GM12865 (cell line): ENCODE measurements around the gene CFAP58.

ENCODE experiments used
- DNase-seq: peaks from one replicate; pipeline ENCODE4 v3.0.0; 2010; ENCODE audit warnings: low read depth
- H3K4me3 ChIP-seq: 2 replicates; pipeline ENCODE4 v1.5.1; 2011; ENCODE audit warnings: mild to moderate bottlenecking, low read depth, low read length, control low read depth
- TF ChIP-seq, protein P1 (sequence below): IDR thresholded peaks from 2 replicates; pipeline ENCODE4 v1.5.1; 2011; ENCODE audit warnings: low read length, control low read depth, low read depth, inconsistent platforms; ENCODE audit not compliant: insufficient read depth; ENCODE audit errors: missing control alignments

Gene CFAP58

GRCh38 chr10:104416851-104417250 lies 63.2 kb downstream of the CFAP58 start:
- H3K4me3 ChIP-seq = no peak overlapping the region
- TF ChIP-seq, protein P1, sequence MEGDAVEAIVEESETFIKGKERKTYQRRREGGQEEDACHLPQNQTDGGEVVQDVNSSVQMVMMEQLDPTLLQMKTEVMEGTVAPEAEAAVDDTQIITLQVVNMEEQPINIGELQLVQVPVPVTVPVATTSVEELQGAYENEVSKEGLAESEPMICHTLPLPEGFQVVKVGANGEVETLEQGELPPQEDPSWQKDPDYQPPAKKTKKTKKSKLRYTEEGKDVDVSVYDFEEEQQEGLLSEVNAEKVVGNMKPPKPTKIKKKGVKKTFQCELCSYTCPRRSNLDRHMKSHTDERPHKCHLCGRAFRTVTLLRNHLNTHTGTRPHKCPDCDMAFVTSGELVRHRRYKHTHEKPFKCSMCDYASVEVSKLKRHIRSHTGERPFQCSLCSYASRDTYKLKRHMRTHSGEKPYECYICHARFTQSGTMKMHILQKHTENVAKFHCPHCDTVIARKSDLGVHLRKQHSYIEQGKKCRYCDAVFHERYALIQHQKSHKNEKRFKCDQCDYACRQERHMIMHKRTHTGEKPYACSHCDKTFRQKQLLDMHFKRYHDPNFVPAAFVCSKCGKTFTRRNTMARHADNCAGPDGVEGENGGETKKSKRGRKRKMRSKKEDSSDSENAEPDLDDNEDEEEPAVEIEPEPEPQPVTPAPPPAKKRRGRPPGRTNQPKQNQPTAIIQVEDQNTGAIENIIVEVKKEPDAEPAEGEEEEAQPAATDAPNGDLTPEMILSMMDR = no peak
- DNase-seq = no peak

DNA sequence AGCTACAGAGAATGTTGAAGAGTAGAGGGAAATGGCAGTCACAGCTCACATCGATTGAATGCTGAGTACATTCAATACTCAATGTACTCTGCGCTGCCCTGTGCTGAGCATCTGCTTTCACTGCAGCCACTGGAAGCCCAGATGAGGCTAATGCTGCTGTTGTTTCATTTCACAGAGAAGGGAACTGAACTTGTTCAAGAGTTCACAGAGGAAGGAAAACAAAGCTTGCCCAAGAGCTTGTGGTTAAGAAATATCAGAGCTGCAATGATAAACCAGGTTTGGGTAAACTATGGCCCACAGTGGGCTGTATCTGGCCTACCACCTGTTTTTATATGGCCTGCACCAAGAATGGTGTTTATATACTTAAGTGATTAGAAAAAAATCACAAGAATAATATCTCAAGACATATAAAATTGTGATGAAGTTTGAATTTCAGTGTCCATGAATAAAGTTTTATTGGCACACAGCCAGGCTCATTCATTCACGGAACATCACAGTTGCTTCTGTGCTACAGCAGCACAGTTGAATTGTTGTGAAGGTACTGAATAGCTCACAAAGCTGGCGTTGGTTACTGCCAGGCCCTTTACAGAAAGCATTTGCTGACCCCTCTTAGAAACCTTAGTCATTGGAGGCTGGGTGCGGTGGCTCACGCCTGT lies 64.1 kb downstream of the CFAP58 start:
- H3K4me3 ChIP-seq = no peak overlapping the region
- DNase-seq = no peak
- TF ChIP-seq, protein P1 = no peak

DNA sequence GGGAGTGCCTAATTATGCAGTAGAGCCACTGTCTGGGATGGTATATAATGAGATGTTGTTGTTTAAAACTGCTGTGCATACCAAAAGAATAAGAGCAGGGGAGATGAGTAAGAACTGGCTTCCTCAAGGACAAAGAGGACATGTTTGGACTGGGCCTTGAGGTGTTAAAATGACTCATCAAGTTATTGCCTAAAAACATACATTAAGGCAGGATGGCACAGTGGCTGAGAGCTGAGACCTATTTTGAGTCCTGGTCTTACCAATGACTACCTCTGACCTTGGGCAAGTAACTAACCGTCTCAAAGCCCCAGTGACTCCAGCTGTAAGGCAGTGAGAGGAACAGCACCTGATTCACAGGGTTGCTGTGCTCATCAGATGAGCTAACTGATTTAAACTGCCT lies 71.1 kb downstream of the CFAP58 start:
- no peak overlapping the region for H3K4me3 ChIP-seq
- DNase-seq = peak; percentile 87
- TF ChIP-seq, protein P1 = no peak

GRCh38 chr10:104427989-104428388 lies 74.4 kb downstream of the CFAP58 start:
- no peak overlapping the region for H3K4me3 ChIP-seq
- DNase-seq = no peak
- TF ChIP-seq, protein P1 = no peak

- no peak overlapping the region for H3K4me3 ChIP-seq
- TF ChIP-seq, protein P1 = no peak
- DNase-seq = no peak
Observed at GRCh38 chr10:104429846-104430245, 76.2 kb downstream of the CFAP58 start.

GRCh38 chr10:104430360-104430759 lies 76.7 kb downstream of the CFAP58 start:
- TF ChIP-seq, protein P1 = no peak
- H3K4me3 ChIP-seq = no peak overlapping the region
- DNase-seq = no peak

DNA sequence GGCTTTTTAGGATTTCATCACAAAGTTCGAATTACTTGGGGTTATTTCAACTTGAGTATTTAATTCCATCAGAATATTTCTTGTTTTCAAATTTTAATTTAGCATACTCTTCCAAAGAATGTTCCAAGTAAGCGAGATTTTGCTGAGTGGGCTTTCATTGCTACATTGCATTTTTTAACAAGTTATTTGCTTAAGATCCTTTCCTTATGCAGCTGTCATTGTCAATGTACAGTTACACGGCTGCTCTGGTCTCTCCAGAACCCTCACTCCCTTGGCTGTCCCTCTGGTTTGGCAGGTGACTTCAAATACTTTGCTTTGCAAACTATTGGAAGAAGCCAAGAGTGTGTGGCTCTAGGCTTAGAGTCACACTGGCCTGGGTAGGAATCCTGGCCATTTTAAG lies 80.0 kb downstream of the CFAP58 start:
- TF ChIP-seq, protein P1 = no peak
- DNase-seq = no peak
- no peak overlapping the region for H3K4me3 ChIP-seq
